ENCODE results near the gene MOV10L1.

DNA sequence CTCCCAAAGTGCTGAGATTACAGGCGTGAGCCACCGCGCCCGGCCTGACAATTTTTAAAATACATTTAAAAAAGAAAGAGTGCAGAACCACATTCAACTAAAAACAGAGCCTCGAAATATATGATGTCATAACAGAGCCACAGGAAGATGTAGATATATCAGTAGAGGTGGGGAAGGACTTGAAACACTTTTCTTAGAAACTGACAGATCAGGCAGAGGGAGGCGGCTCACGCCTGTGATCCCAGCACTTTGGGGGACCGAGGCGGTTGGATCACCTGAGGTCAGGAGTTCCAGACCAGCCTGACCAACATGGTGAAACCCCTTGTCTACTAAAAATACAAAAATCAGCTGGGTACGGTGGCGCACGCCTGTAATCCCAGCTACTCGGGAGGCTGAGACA, 11.6 kb upstream of the MOV10L1 start:
- TF ChIP-seq, protein P1, sequence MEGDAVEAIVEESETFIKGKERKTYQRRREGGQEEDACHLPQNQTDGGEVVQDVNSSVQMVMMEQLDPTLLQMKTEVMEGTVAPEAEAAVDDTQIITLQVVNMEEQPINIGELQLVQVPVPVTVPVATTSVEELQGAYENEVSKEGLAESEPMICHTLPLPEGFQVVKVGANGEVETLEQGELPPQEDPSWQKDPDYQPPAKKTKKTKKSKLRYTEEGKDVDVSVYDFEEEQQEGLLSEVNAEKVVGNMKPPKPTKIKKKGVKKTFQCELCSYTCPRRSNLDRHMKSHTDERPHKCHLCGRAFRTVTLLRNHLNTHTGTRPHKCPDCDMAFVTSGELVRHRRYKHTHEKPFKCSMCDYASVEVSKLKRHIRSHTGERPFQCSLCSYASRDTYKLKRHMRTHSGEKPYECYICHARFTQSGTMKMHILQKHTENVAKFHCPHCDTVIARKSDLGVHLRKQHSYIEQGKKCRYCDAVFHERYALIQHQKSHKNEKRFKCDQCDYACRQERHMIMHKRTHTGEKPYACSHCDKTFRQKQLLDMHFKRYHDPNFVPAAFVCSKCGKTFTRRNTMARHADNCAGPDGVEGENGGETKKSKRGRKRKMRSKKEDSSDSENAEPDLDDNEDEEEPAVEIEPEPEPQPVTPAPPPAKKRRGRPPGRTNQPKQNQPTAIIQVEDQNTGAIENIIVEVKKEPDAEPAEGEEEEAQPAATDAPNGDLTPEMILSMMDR (IDR thresholded peaks at IDR 0.05) = no peak
- no peak for TF ChIP-seq POLR2A (IDR thresholded peaks at IDR 0.05)

All from heart left ventricle (tissue), 13 donors.